ENCODE data around the gene RNF112. TPM values are rescaled to one million over a fixed set of nuclear protein-coding genes. Genes with fewer than 3 reads are reported as not detected.
A peak's percentile ranks its signal among the peaks of the same experiment; 100 is the strongest.

RNF112 gene
- total RNA-seq, 4 donors from 2014 or later: 0.44 to 2.5 (median 1.8) TPM

DNA sequence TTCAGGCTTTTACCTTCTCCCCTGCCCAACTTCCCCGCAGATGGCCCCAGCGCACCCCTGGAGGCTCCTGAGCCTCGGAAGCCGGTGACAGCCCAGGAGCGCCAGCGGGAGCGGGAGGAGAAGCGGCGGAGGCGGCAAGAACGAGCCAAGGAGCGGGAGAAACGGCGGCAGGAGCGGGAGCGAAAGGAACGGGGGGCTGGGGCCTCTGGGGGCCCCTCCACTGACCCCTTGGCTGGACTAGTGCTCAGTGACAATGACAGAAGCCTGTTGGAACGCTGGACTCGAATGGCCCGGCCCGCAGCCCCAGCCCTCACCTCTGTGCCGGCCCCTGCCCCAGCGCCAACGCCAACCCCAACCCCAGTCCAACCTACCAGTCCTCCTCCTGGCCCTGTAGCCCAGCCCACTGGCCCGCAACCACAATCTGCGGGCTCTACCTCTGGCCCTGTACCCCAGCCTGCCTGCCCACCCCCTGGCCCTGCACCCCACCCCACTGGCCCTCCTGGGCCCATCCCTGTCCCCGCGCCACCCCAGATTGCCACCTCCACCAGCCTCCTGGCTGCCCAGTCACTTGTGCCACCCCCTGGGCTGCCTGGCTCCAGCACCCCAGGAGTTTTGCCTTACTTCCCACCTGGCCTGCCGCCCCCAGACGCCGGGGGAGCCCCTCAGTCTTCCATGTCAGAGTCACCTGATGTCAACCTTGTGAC, 29.1 kb upstream of the RNF112 start:
- 88% methylated on average over 29 to 31 of the region's 31 CpGs for WGBS, 2 donors
- Histone ChIP-seq H3K4me1 (peaks cover 0 to 82% (median 41%) of the 10 kb centered on the region in 4 donors), H3K27ac (peak overlapping the region in 3 of 4 donors; percentile 6 to 94 (median 33)), H3K4me3 (no peak overlapping the region), H3K36me3 (peaks cover 2 to 53% (median 30%) of the 10 kb centered on the region in 3 donors), H3K27me3 (no peaks in the 10 kb centered on the region), H3K9me3 (no peaks in the 10 kb centered on the region)
- TF ChIP-seq CTCF (IDR thresholded peaks at IDR 0.05) (no peak), POLR2A (IDR thresholded peaks at IDR 0.05) (no peak), EP300 (IDR thresholded peaks at IDR 0.05) (no peak)
- DNase-seq (ENCODE audit: low spot score in 2 of 2): no peak

DNA sequence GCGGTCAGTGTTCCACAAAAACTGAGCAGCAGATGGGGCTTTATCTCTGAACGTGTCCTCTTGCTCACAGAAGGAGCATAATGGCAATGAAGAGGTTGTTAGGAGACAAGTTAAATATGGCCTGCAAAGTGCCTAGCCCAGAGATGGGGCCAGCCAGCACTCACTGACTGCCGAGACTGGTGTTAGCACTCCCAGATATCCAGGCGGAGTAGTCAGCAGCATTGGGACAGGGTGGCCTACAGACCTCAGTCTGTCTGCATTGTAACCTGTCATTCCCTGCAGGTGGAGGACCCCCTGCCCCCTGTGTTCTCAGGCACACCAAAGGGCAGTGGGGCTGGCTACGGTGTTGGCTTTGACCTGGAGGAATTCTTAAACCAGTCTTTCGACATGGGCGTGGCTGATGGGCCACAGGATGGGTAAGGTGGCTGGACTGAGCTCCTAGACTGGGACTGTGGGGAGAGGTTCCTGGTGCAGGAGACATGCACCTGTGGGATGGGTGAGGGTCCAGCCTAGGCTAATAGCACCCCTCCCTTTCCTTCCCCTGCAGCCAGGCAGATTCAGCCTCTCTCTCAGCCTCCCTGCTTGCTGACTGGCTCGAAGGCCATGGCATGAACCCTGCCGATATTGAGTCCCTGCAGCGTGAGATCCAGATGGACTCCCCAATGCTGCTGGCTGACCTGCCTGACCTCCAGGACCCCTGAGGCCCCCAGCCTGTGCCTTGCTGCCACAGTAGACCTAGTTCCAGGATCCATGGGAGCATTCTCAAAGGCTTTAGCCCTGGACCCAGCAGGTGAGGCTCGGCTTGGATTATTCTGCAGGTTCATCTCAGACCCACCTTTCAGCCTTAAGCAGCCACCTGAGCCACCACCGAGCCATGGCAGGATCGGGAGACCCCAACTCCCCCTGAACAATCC, 28.2 kb upstream of the RNF112 start:
- 77 to 79% methylated on average over 11 to 13 of the region's 13 CpGs for WGBS, 2 donors
- H3K9me3 ChIP-seq: no peaks in the 10 kb centered on the region
- peaks cover 2 to 53% (median 30%) of the 10 kb centered on the region in 3 donors for H3K36me3 ChIP-seq
- no peak for DNase-seq (ENCODE audit: low spot score in 2 of 2)
- no peak overlapping the region for H3K4me3 ChIP-seq
- H3K27ac ChIP-seq: peak overlapping the region; percentile 6 to 97 (median 64)
- H3K4me1 ChIP-seq: peaks cover 0 to 87% (median 47%) of the 10 kb centered on the region in 4 donors
- no peaks in the 10 kb centered on the region for H3K27me3 ChIP-seq
- TF ChIP-seq CTCF (IDR thresholded peaks at IDR 0.05): no peak

- Histone ChIP-seq H3K36me3 (peaks cover 2 to 53% (median 30%) of the 10 kb centered on the region in 3 donors), H3K27ac (peak overlapping the region; percentile 83 to 97 (median 96)), H3K4me3 (no peak overlapping the region), H3K4me1 (peaks cover 3 to 97% (median 58%) of the 10 kb centered on the region in 4 donors), H3K27me3 (no peaks in the 10 kb centered on the region), H3K9me3 (no peaks in the 10 kb centered on the region)
- no peak for TF ChIP-seq EP300 (IDR thresholded peaks at IDR 0.05)
- TF ChIP-seq CTCF (IDR thresholded peaks at IDR 0.05): no peak
- no peak for TF ChIP-seq POLR2A (IDR thresholded peaks at IDR 0.05)
- WGBS, 2 donors: 67 to 82% methylated on average over 6 of the region's 6 CpGs
- no peak for DNase-seq (ENCODE audit: low spot score in 2 of 2)
These were observed 27.2 kb upstream of the RNF112 start for GRCh38 chr17:19383681-19384470.

DNA sequence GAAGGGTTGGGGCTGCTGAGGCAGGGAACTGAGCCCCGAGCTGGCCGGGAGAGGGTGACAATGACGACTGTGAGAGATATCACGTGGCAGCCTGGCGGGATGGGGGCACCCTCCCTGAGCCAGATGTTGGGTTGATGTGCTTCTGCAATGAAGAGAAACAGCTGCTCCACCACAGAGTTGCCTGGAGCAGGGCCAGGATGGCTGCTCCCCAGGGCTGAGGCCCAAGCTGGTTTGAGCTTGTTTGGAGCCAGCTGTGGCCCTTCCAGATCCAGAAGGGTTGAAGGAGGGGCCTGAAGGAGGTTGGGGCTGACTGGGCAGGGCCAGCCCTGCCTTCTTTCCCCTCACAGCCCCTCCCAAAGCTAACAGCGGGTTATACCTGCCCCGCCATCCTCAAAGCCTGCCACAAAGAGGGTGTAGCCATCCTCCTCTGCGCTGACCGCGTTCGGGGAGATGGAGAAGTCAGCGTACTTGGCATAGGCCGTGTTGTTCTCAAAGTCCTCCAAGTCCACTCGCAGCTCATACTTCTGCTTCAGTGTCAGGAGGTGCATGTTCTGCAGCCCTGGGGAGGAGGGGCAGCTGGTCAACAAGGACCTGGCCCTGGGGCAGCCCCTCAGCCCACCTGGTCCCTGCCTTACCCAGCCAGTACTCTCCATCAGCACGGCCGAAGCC, 26.2 kb upstream of the RNF112 start:
- WGBS, 2 donors: 28 to 40% methylated on average over 14 to 15 of the region's 16 CpGs
- peak in 1 of 5 experiments; percentile 5 for TF ChIP-seq CTCF (IDR thresholded peaks at IDR 0.05)
- TF ChIP-seq EP300 (IDR thresholded peaks at IDR 0.05): peak; percentile 29 to 90
- TF ChIP-seq POLR2A (IDR thresholded peaks at IDR 0.05): peak in 1 of 2 donors; percentile 27
- no peaks in the 10 kb centered on the region for H3K27me3 ChIP-seq
- peaks cover 3 to 97% (median 56%) of the 10 kb centered on the region in 4 donors for H3K4me1 ChIP-seq
- H3K27ac ChIP-seq: peak overlapping the region; percentile 83 to 97 (median 96)
- no peaks in the 10 kb centered on the region for H3K9me3 ChIP-seq
- H3K4me3 ChIP-seq: peak overlapping the region in 1 of 4 donors; percentile 6
- peaks cover 2 to 48% (median 30%) of the 10 kb centered on the region in 3 donors for H3K36me3 ChIP-seq
- DNase-seq (ENCODE audit: low spot score in 2 of 2): peak; percentile 92 to 94

Measured in tibial nerve (tissue), 4 donors.